ENCODE data around the gene TRPC4. TPM values are rescaled to one million over a fixed set of nuclear protein-coding genes. Genes with fewer than 3 reads are reported as not detected.

TRPC4 gene
- total and polyA plus RNA-seq, 2 donors = 1.4 to 3.8 TPM

DNA sequence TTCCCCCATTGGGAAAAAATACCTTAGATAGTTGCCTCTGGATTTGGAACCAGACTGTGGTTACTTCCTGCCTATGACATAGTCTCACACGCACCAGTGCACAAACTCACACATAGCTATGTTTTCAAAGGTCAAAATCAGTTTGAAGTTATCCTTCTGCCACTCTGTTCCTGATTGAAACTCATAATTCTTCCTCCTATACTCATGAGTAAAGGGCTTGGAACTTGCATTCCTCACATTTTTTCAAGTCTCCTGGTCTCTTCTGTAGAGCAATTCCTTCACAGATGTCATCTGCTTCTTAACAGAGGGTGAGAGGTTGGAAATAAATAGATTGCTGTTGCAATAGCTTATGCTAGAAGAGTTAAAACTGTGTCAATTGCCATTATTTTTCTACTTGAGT lies 252.4 kb downstream of the TRPC4 start:
- WGBS = 71% methylated on average over 1 of the region's 1 CpG
- no peak overlapping the region for H3K4me3 ChIP-seq (ENCODE audit: low read depth, low read length)
- DNase-seq (ENCODE audit: extremely low spot score) = no peak
- H3K27ac ChIP-seq (ENCODE audit: low read depth) = no peak overlapping the region
- no peaks in the 10 kb centered on the region for H3K36me3 ChIP-seq (ENCODE audit: insufficient read depth)
- no peaks in the 10 kb centered on the region for H3K4me1 ChIP-seq (ENCODE audit: insufficient read depth)

DNA sequence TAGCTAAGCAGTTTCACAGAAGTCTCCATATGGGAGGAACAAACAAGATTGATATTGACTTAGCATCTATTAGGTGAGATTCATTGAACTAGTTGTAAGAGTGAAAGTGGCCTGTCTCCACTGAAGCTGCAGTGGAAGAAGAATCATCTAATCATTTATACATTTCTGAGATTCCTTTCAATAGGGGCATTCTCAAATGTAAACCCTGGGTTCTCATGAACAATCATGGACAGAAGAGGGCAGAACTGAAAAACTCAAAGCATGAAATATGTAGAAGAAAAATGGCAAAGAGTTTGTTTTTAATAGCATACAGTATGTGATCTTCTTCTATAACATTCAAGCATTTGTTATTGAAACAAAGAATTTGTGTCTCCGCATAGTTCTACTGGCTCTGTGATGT lies 253.4 kb downstream of the TRPC4 start:
- no peaks in the 10 kb centered on the region for H3K36me3 ChIP-seq (ENCODE audit: insufficient read depth)
- no peak overlapping the region for H3K27ac ChIP-seq (ENCODE audit: low read depth)
- WGBS = 92% methylated on average over 1 of the region's 1 CpG
- DNase-seq (ENCODE audit: extremely low spot score) = no peak
- no peak overlapping the region for H3K4me3 ChIP-seq (ENCODE audit: low read depth, low read length)
- H3K4me1 ChIP-seq (ENCODE audit: insufficient read depth) = no peaks in the 10 kb centered on the region

DNA sequence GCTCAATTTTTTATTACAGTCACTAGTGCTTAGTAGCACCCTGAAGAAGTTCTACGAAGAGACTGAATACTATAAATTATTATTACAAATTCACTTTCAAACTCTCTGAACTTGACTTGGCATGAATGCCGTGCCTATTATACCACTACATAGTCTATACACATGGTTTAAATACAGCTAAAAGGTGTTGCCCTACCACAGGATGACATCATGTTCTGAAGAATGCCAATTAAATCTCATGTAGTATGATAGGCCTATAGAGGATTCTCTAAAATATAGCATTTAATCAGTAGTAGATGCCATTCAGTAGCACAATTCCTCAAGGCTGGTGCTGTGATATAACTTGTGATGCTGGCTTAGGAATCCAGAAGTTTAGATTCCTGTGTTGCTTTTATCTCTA lies 254.3 kb downstream of the TRPC4 start:
- Histone ChIP-seq H3K27ac (ENCODE audit: low read depth) (no peak overlapping the region), H3K36me3 (ENCODE audit: insufficient read depth) (no peaks in the 10 kb centered on the region), H3K4me3 (ENCODE audit: low read depth, low read length) (no peak overlapping the region), H3K4me1 (ENCODE audit: insufficient read depth) (no peaks in the 10 kb centered on the region)
- no peak for DNase-seq (ENCODE audit: extremely low spot score)
- 86% methylated on average over 2 of the region's 2 CpGs for WGBS

DNA sequence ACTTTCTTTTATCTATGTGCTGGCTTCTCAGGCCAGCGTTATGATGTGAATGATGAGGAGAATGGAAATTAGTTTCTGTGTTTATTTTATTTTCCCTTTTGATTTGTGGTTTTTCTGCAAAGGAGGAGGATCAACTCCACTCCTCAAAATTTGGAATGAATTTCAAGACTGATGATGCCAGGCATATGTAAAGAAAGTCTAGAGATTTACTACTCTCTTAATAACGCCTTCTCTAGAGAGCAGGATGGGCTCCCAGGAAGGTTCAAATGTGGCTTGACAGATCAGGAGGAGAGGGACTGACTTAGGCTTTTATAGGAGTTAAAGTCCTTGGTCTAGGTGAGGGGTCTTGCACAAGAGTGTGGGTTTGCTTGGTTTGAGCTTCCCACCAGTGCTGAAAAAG lies 255.9 kb downstream of the TRPC4 start:
- Histone ChIP-seq H3K4me3 (ENCODE audit: low read depth, low read length) (no peak overlapping the region), H3K36me3 (ENCODE audit: insufficient read depth) (no peaks in the 10 kb centered on the region), H3K27ac (ENCODE audit: low read depth) (no peak overlapping the region), H3K4me1 (ENCODE audit: insufficient read depth) (no peaks in the 10 kb centered on the region)
- no peak for DNase-seq (ENCODE audit: extremely low spot score)
- WGBS = 53% methylated on average over 2 of the region's 2 CpGs

DNA sequence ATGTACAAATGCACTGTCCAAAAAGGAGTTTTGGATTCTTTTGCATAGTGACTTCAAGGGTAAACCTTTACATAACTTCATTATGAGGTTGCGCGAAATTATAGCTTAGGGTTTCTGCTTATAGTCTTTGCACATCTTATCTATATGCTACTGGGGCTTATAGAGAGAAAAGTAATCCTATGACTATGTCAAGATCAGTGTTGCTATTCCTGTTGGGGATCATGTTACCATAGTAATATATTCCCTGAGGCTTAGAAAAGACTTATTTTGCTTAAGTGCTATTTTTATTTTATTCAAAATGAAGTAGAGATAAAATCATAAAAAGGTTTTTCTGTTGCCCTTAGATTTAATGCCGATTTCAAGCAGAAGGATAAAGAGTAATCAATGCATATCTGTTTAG lies 256.3 kb downstream of the TRPC4 start:
- H3K27ac ChIP-seq (ENCODE audit: low read depth) = no peak overlapping the region
- 41% methylated on average over 3 of the region's 3 CpGs for WGBS

DNA sequence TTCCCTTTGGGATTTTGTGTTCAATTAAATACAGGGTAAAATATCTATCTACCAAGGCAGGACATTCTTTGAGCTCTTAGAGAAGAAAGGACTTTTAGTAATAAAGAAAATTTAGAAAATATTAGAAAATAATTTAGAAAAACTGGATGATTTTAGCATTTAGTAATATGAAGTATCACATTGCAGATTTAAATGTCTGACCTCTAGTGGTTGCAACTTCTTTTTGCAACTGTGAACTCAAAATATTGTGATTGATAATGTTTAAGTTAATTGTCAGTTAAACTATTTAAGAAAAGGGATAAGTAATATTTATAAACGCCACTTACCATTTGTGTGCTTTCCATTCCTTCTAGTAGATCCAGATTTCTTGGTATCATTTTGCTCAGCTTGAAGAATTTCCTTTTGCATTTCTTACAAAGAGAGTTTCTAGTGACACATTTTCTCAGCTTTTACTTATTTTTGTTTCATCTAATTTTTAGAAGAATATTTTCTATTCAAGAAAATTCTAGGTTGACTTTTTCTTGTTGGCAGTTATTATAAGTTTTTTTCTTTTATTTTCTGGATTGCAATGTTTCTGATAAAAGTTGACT lies 260.7 kb downstream of the TRPC4 start:
- 74% methylated on average over 1 of the region's 1 CpG for whole genome bisulfite sequencing
- H3K4me1 ChIP-seq (ENCODE audit: insufficient read depth) = no peaks in the 10 kb centered on the region
- DNase-seq (ENCODE audit: extremely low spot score) = no peak
- H3K27ac ChIP-seq (ENCODE audit: low read depth) = no peak overlapping the region
- H3K4me3 ChIP-seq (ENCODE audit: low read depth, low read length) = no peak overlapping the region
- no peaks in the 10 kb centered on the region for H3K36me3 ChIP-seq (ENCODE audit: insufficient read depth)

More for the DNA sequence above, 256.3 kb downstream of the TRPC4 start:
- H3K4me3 ChIP-seq (ENCODE audit: low read depth, low read length) = no peak overlapping the region
- H3K36me3 ChIP-seq (ENCODE audit: insufficient read depth) = no peaks in the 10 kb centered on the region
- H3K4me1 ChIP-seq (ENCODE audit: insufficient read depth) = no peaks in the 10 kb centered on the region
- no peak for DNase-seq (ENCODE audit: extremely low spot score)

DNA sequence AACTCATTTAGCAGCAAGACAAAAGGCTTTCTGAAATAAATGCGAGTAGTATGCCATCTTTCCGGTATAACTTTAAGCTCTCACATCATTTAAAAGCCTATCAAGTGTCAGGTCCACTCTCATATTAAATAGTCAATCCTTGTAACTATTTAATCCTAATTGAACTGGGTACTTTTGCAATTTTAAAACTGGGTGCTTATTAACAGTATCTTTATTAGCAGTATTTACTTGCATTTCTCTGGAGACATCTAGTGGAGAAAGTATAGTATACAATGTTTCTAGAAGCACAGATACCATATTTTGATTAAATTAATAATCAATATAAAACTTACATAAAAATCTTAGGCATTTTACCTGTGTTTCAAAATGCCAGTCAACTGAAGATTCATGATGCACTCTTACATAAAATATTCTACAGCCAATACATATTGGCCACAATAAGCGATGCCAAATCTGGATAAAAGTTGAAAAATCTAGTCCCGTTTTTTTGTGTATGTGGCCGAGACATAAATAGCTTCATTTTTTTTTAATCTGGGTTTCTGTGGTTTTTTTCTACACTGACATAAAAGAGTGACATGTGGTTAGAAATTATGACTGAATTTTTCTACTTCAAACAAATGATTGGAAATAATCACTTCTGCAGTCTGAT lies 266.7 kb downstream of the TRPC4 start:
- no peak overlapping the region for H3K4me3 ChIP-seq (ENCODE audit: low read depth, low read length)
- DNase-seq (ENCODE audit: extremely low spot score) = no peak
- no peaks in the 10 kb centered on the region for H3K4me1 ChIP-seq (ENCODE audit: insufficient read depth)
- H3K36me3 ChIP-seq (ENCODE audit: insufficient read depth) = no peaks in the 10 kb centered on the region
- no peak overlapping the region for H3K27ac ChIP-seq (ENCODE audit: low read depth)
- WGBS = 55% methylated on average over 5 of the region's 5 CpGs

DNA sequence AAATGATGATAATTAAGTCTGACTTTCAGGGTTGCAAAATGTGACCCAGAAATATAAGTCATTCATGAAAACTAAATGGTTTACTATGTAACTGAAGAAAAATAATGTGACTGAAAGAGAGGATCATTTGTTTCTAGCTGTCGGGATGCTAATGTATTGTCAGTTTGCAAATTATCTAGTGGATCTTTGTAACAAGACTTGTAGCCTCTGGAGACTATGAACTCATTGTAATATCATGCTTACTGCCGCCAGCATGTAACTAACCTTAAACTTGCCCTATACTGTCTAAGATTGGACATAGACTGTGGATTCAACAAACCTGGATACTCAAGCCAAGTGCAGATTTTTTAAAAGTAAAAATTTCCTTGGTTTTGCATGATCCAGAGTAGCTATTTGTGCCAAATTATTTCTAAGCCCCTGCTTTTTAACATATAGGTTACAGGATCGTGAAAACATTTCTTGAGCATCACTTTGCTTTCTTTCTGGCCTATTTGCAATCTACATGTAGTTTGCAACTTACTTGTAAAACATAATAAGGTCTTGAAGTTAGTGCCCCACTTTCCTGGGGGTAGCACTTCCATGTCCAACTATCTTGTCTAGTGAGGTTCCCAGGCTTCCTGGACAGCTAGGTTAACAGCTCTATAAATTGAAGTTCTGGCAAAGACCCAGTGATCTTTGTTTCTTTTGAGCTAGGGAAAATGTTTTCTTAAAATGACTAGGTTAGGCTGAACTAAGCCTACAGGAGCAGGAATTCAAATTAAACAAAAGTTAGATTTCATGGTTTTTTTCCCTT lies 267.7 kb downstream of the TRPC4 start:
- H3K27ac ChIP-seq (ENCODE audit: low read depth) = no peak overlapping the region
- no peak overlapping the region for H3K4me3 ChIP-seq (ENCODE audit: low read depth, low read length)
- no peak for DNase-seq (ENCODE audit: extremely low spot score)
- WGBS = 72% methylated on average over 3 of the region's 3 CpGs
- no peaks in the 10 kb centered on the region for H3K4me1 ChIP-seq (ENCODE audit: insufficient read depth)
- no peaks in the 10 kb centered on the region for H3K36me3 ChIP-seq (ENCODE audit: insufficient read depth)

DNA sequence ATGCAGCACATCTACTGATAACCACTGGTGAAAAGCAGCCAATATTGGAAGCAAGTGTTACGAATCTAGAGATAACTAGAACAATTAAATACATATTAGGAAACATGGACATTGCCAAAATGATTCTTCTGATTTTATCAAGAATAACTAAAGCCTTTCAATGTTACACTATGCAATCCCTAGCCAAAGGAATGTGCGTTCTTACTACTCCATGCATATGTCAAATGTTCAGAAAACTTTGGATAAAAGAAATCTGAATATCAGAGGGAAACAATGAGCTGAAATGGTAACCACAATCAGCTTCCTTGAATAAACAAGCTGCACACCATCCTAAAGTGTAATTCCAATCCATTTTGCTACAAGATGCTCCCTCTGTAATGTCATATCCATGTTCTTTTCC lies 270.1 kb downstream of the TRPC4 start:
- Histone ChIP-seq H3K4me1 (ENCODE audit: insufficient read depth) (no peaks in the 10 kb centered on the region), H3K36me3 (ENCODE audit: insufficient read depth) (no peaks in the 10 kb centered on the region), H3K4me3 (ENCODE audit: low read depth, low read length) (no peak overlapping the region), H3K27ac (ENCODE audit: low read depth) (no peak overlapping the region)
- DNase-seq (ENCODE audit: extremely low spot score) = no peak
- 58% methylated on average over 2 of the region's 2 CpGs for WGBS

DNA sequence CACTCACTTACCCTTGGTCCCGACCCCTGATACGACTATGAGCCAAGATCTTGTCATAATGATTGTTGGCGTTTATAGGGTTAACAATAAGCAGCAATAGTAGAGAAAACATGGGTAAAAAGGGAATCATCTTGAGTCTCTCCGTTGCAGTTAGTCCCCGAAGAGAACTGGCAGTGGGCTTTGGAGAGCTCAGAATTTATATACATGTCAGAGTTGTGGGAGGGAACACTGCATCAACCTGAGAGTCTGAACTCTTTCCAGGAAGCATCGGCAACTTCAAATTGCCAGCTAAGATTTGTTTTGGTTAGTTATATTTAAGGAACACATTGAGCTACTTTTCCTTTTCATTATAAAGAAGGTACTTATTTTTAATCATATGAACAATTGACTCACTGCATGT lies 271.0 kb downstream of the TRPC4 start, which contains the start of gene POSTN:
Gene POSTN, minus strand, starts transcription at position 172 of the 400 bp plus-strand sequence. Its CDS starts 42 bp downstream, at position 130.
- WGBS = 10% methylated on average over 6 of the region's 6 CpGs
- DNase-seq (ENCODE audit: extremely low spot score) = peak; percentile 62
- Histone ChIP-seq H3K4me1 (ENCODE audit: insufficient read depth) (no peaks in the 10 kb centered on the region), H3K27ac (ENCODE audit: low read depth) (no peak within 1 kb of the TSS), H3K36me3 (ENCODE audit: insufficient read depth) (no peaks in the 10 kb centered on the region), H3K4me3 (ENCODE audit: low read depth, low read length) (peak within 1 kb of the TSS; percentile 14)

DNA sequence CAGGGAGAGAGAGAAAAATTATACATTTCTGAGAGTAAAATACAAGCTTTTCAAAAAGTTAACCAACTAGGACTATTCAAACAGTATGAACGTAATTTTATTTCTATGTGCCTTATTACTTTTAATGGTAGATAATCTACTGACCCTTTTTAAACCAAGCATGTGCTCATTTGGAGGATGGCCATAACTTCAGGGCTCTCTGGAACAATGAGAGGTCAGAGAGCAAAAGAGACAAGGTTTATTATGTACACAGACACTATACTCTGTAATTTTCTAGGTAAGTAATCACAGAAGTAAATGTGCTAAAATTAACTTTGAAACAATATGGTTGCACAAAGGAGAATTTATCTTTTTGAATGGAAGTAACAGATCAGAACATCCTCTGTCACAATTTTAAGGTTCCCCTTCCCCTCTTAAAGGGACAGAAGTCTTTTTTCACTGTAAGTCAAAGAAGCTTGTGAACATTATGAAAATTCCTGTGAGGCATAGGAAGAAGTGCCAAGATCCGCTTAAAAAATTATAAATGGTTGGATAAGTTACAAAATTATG lies 272.0 kb downstream of the TRPC4 start:
- WGBS = 27% methylated on average over 2 of the region's 2 CpGs
- no peak for DNase-seq (ENCODE audit: extremely low spot score)
- no peaks in the 10 kb centered on the region for H3K4me1 ChIP-seq (ENCODE audit: insufficient read depth)
- H3K4me3 ChIP-seq (ENCODE audit: low read depth, low read length) = peak overlapping the region; percentile 9
- no peaks in the 10 kb centered on the region for H3K36me3 ChIP-seq (ENCODE audit: insufficient read depth)
- H3K27ac ChIP-seq (ENCODE audit: low read depth) = no peak overlapping the region

DNA sequence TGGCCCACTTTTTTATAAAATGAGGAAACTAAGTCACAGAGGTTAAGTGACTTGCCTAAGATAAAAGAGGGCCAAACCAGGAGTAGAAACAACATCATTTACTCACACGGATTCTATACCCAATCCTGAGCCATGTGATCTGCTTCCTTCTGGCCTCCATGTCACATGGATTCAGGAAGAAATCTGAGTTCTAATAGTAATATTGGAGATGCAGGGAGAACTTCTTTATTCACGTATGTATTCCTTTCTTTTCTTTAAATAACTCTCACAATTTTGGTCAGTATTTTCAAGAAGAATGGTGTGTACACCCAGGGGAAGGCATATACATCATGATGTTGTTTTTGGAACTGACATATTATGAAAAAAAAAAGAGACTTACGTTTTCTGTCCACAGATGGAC lies 272.8 kb downstream of the TRPC4 start:
- WGBS = 37% methylated on average over 3 of the region's 3 CpGs
- no peak for DNase-seq (ENCODE audit: extremely low spot score)
- Histone ChIP-seq H3K4me1 (ENCODE audit: insufficient read depth) (no peaks in the 10 kb centered on the region), H3K4me3 (ENCODE audit: low read depth, low read length) (no peak overlapping the region), H3K27ac (ENCODE audit: low read depth) (no peak overlapping the region), H3K36me3 (ENCODE audit: insufficient read depth) (no peaks in the 10 kb centered on the region)

DNA sequence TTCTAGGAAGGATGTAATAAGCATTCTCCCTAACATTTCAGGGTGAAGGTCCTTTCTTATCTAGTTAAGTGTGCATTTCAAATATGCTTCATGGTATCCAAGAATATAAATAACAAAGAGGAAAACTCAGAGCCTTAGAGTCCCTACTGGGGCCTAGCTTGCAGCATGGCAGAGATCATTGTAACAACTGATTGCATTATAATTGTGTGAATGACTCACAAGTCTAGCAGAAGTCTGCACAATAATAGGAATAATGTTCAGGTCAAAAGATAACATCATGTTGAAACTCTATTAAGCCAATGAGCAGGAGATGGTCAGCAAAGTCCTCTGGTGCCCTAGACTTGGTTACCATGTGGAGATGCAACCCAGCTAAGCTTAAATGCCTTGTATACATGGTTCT lies 274.4 kb downstream of the TRPC4 start:
- no peak for DNase-seq (ENCODE audit: extremely low spot score)

DNA sequence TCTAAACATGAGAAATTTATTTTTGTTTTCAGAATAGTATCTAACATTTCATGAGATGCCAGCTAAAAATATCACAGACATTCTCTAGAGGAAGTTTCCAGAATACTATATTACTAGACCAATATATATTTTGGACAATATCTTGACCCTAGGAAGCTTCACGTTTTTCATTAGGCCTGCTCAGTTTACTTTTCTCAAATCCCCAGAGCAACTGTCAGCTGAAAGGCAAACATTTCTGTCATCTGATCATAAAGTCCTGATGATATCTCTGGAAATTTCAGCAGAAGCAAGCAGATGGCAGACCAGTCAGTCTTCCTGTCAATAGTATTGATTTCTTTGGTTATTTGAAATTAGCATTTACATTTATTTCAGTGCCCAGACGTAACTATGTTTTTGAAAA lies 275.0 kb downstream of the TRPC4 start:
- Histone ChIP-seq H3K4me1 (ENCODE audit: insufficient read depth) (no peaks in the 10 kb centered on the region), H3K4me3 (ENCODE audit: low read depth, low read length) (no peak overlapping the region), H3K27ac (ENCODE audit: low read depth) (no peak overlapping the region), H3K36me3 (ENCODE audit: insufficient read depth) (no peaks in the 10 kb centered on the region)
- WGBS = 52% methylated on average over 2 of the region's 2 CpGs
- DNase-seq (ENCODE audit: extremely low spot score) = no peak

More for the DNA sequence above, 274.4 kb downstream of the TRPC4 start:
- no peak overlapping the region for H3K27ac ChIP-seq (ENCODE audit: low read depth)
- H3K4me1 ChIP-seq (ENCODE audit: insufficient read depth) = no peaks in the 10 kb centered on the region
- H3K36me3 ChIP-seq (ENCODE audit: insufficient read depth) = no peaks in the 10 kb centered on the region
- H3K4me3 ChIP-seq (ENCODE audit: low read depth, low read length) = no peak overlapping the region
